ENCODE measurements around the gene RBM6.

Gene RBM6

GRCh38 chr3:50095352-50095998, 155.5 kb downstream of the RBM6 start:
- DNase-seq (ENCODE audit: low read depth in 2 of 2), result no peak

GRCh38 chr3:50100386-50100785, 160.4 kb downstream of the RBM6 start:
- no peak for DNase-seq (ENCODE audit: low read depth in 2 of 2)

GRCh38 chr3:50100956-50101845, 161.3 kb downstream of the RBM6 start:
- no peak for DNase-seq (ENCODE audit: low read depth in 2 of 2)

GRCh38 chr3:50102558-50102957, 162.6 kb downstream of the RBM6 start:
- no peak for DNase-seq (ENCODE audit: low read depth in 2 of 2)

GRCh38 chr3:50111757-50112156, 171.8 kb downstream of the RBM6 start:
- no peak for DNase-seq (ENCODE audit: low read depth in 2 of 2)

GRCh38 chr3:50112462-50112861, 172.5 kb downstream of the RBM6 start:
- DNase-seq (ENCODE audit: low read depth in 2 of 2), result no peak

- no peak for DNase-seq (ENCODE audit: low read depth in 2 of 2)
Observed at GRCh38 chr3:50117120-50117519, 177.2 kb downstream of the RBM6 start.

- DNase-seq (ENCODE audit: low read depth in 2 of 2), result no peak
Observed at GRCh38 chr3:50118237-50118636, 178.3 kb downstream of the RBM6 start.

GRCh38 chr3:50119786-50120185, 179.8 kb downstream of the RBM6 start:
- DNase-seq (ENCODE audit: low read depth in 2 of 2), result no peak

GRCh38 chr3:50120364-50121071, 180.6 kb downstream of the RBM6 start:
- DNase-seq (ENCODE audit: low read depth in 2 of 2), result no peak

GRCh38 chr3:50121072-50122032, 181.4 kb downstream of the RBM6 start:
- DNase-seq (ENCODE audit: low read depth in 2 of 2), result peak; percentile 33 to 66

- DNase-seq (ENCODE audit: low read depth in 2 of 2), result no peak
Observed at GRCh38 chr3:50122071-50122470, 182.1 kb downstream of the RBM6 start.

- DNase-seq (ENCODE audit: low read depth in 2 of 2), result no peak
Observed at GRCh38 chr3:50122661-50123391, 182.9 kb downstream of the RBM6 start.

GRCh38 chr3:50123394-50124051, 183.6 kb downstream of the RBM6 start:
- DNase-seq (ENCODE audit: low read depth in 2 of 2), result no peak

GRCh38 chr3:50124052-50124799, 184.3 kb downstream of the RBM6 start:
- DNase-seq (ENCODE audit: low read depth in 2 of 2), result no peak

GRCh38 chr3:50124800-50125178, 184.8 kb downstream of the RBM6 start:
- DNase-seq (ENCODE audit: low read depth in 2 of 2), result no peak

GRCh38 chr3:50125541-50126286, 185.8 kb downstream of the RBM6 start:
- DNase-seq (ENCODE audit: low read depth in 2 of 2), result no peak

- DNase-seq (ENCODE audit: low read depth in 2 of 2), result no peak
Observed at GRCh38 chr3:50126287-50127211, 186.6 kb downstream of the RBM6 start.

All from stimulated activated CD4-positive, alpha-beta T cell treated with anti-CD3 and anti-CD28 coated beads, Interleukin-12 subunit alpha, Interleukin-12 subunit beta, amount 100 ng/mL, for 24 hours (primary cell).